Measurements from ENCODE around the gene TXNDC2.

- TF ChIP-seq CTCF (IDR thresholded peaks at IDR 0.05) (no peak), POLR2A (IDR thresholded peaks at IDR 0.05) (no peak), POLR2AphosphoS5 (IDR thresholded peaks at IDR 0.05) (no peak)
Observed at GRCh38 chr18:9919564-9920232, 33.9 kb downstream of the TXNDC2 start.

All from prostate gland (tissue), 2 donors.